Sigmoid colon (tissue), 7 donors: ENCODE data around the gene PHGDH. TPM values are rescaled to one million over a fixed set of nuclear protein-coding genes. Genes with fewer than 3 reads are reported as not detected.

Experiments
- DNase-seq: peaks from one replicate; pipeline ENCODE4 v3.0.0-alpha.2; 2019
- H3K27ac ChIP-seq, 4 donors: fragments of 200-600 bp; sonication (generic); one replicate each; pipeline ENCODE4 v1.5.1; 2016 to 2019; ENCODE audit warnings: mild to moderate bottlenecking in 1 of 4
- H3K27me3 ChIP-seq, 3 donors: fragments of 200-600 bp; sonication (generic); one replicate each; pipeline ENCODE4 v1.5.1; 2019; ENCODE audit warnings: mild to moderate bottlenecking in 1 of 3
- H3K36me3 ChIP-seq, 4 donors: fragments of 200-600 bp; sonication (generic); one replicate each; pipeline ENCODE4 v1.5.1; 2016 to 2019
- H3K4me1 ChIP-seq, 4 donors: fragments of 200-600 bp; sonication (generic); one replicate each; pipeline ENCODE4 v1.5.1; 2017 to 2019
- H3K4me3 ChIP-seq, 4 donors: fragments of 200-600 bp; sonication (generic); one replicate each; pipeline ENCODE4 v1.5.1; 2017 to 2019; ENCODE audit warnings: mild to moderate bottlenecking in 2 of 4, moderate library complexity in 1 of 4
- H3K9me3 ChIP-seq, 4 donors: fragments of 200-600 bp in 3 of 4; sonication (generic) in 3 of 4; one replicate each; pipeline versions ENCODE4 v1.5.1 to v1.6.1; 2013 to 2019
- EP300 ChIP-seq, 4 donors: sonication (generic); formaldehyde crosslinking; IDR thresholded peaks; one replicate each; pipeline ENCODE4 v1.6.1; 2017; ENCODE audit warnings: antibody characterized with exemption in 4 of 4
- POLR2A ChIP-seq, 2 donors: fragments of 450-650 bp; IDR thresholded peaks; one replicate each; pipeline ENCODE4 v1.6.1; 2016; ENCODE audit warnings: antibody characterized with exemption in 2 of 2, mild to moderate bottlenecking in 2 of 2, moderate library complexity in 2 of 2
- POLR2AphosphoS5 ChIP-seq, 4 donors: sonication (generic); formaldehyde crosslinking; IDR thresholded peaks; one replicate each; pipeline ENCODE4 v1.6.1; 2017; ENCODE audit warnings: antibody characterized with exemption in 4 of 4
- WGBS, 2 donors: extraction: QIAGEN DNeasy Blood & Tissue Kit; methylation state at CpG; one replicate each; pipeline ENCODE4 v1.1.7; 2013; 5-methylcytosine and 5-hydroxymethylcytosine counted together
- intact Hi-C: fragments of 100-400 bp; cut with DNase I; formaldehyde crosslinking; loops from one replicate; pipeline ENCODE4 v1.15.1; 2023
- polyA plus RNA-seq, 3 donors: library from polyadenylated mRNA; stranded (reverse); fragments of 200-250 nt; gene quantifications; one replicate each; pipeline ENCODE4 v1.2.3, GENCODE V29; 2013
- total RNA-seq, 4 donors: library from RNA; depleted of rRNA; stranded (reverse); fragments of >200 nt; gene quantifications; one replicate each; pipeline ENCODE4 v1.1.0, GENCODE V29; 2016
- TF ChIP-seq, protein P1 (sequence below), 4 experiments: fragments of 450-650 bp in 3 of 4; fragments of 200-600 bp in 1 of 4; IDR thresholded peaks; one replicate each; pipeline ENCODE4 v1.5.1; 2016 to 2019; ENCODE audit warnings: antibody characterized with exemption in 4 of 4, mild to moderate bottlenecking in 3 of 4, moderate library complexity in 2 of 4
- donor health status: healthy with polysubstance abuse.
- donor health status: Bipolar disorder and iron deficiency.
- donor health status: healthy.

The PHGDH gene
- total and polyA plus RNA-seq, 7 donors, result 3.9 to 37.7 (median 22.0) TPM

DNA sequence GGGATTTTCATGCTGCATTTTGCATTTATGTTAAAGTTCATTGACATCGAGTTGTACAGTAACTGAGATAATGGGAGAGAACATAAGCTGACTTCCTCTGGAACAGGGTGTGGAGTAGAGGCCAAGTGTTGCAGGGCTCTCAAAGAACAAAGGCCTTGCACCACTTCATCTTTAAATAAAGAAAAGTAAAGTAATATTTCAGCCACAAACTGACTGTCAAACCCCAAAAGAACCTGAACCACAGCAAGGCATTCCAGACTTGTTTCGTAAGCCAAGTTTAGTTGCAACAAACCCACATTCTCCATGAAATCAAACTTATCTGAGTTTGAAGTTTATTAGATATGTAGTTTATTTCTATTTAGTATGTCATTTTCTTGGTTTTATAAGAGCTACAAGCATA, 76.0 kb downstream of the PHGDH start:
- H3K9me3 ChIP-seq, result no peaks in the 10 kb centered on the region
- H3K4me1 ChIP-seq, result peaks cover 0 to 26% (median 15%) of the 10 kb centered on the region in 4 donors
- 12 to 53% methylated on average over 2 of the region's 2 CpGs for WGBS, 2 donors
- no peak for TF ChIP-seq EP300 (IDR thresholded peaks at IDR 0.05)
- no peak for TF ChIP-seq POLR2A (IDR thresholded peaks at IDR 0.05)
- TF ChIP-seq POLR2AphosphoS5 (IDR thresholded peaks at IDR 0.05), result no peak
- TF ChIP-seq, protein P1, sequence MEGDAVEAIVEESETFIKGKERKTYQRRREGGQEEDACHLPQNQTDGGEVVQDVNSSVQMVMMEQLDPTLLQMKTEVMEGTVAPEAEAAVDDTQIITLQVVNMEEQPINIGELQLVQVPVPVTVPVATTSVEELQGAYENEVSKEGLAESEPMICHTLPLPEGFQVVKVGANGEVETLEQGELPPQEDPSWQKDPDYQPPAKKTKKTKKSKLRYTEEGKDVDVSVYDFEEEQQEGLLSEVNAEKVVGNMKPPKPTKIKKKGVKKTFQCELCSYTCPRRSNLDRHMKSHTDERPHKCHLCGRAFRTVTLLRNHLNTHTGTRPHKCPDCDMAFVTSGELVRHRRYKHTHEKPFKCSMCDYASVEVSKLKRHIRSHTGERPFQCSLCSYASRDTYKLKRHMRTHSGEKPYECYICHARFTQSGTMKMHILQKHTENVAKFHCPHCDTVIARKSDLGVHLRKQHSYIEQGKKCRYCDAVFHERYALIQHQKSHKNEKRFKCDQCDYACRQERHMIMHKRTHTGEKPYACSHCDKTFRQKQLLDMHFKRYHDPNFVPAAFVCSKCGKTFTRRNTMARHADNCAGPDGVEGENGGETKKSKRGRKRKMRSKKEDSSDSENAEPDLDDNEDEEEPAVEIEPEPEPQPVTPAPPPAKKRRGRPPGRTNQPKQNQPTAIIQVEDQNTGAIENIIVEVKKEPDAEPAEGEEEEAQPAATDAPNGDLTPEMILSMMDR (IDR thresholded peaks at IDR 0.05), result no peak
- H3K27me3 ChIP-seq, result no peaks in the 10 kb centered on the region
- no peak overlapping the region for H3K4me3 ChIP-seq
- intact Hi-C loops, result no loop called here
- no peak overlapping the region for H3K27ac ChIP-seq
- DNase-seq, result no peak
- H3K36me3 ChIP-seq, result no peaks in the 10 kb centered on the region

DNA sequence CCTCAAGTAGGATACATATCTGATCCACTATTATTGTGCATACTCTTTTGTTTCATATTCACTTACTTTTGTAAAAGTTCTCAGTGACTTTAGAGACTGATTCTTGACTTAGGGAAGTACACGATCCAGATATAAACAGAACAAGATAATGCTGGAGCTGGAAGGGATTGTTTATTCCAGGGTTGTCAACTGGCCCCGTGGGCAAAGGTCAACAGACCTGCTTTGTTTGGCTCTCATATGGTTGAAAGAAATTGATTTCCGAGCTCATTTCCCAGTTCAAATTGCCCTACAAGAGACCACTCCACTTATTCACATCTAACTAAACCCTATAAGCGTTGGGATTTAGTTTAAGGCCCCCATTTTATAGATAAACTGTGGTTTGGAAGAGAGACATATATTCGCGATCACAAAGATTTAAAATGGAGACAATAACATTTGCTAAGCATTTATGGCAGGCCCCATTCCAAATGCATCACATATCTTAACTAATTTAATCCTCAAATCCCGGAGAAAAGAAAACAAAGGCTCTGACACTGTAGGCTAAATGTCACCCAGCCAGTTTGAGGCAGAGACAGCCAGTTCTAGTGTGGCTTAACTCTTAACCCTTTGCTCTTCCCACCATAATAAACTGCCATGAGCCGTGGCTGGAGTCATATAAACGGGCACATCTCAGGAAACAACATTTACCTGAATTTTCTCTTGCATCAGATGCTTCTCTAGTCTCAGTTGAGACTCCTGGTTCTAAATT, 78.9 kb downstream of the PHGDH start:
- Histone ChIP-seq H3K9me3 (no peaks in the 10 kb centered on the region), H3K27ac (no peak overlapping the region), H3K27me3 (no peaks in the 10 kb centered on the region), H3K4me3 (no peak overlapping the region), H3K4me1 (peaks cover 0 to 27% (median 25%) of the 10 kb centered on the region in 4 donors), H3K36me3 (no peaks in the 10 kb centered on the region)
- DNase-seq, result no peak
- WGBS, 2 donors, result 10 to 57% methylated on average over 9 of the region's 9 CpGs
- intact Hi-C loops, result no loop called here
- TF ChIP-seq POLR2A (IDR thresholded peaks at IDR 0.05), result no peak
- TF ChIP-seq EP300 (IDR thresholded peaks at IDR 0.05), result no peak
- TF ChIP-seq POLR2AphosphoS5 (IDR thresholded peaks at IDR 0.05), result no peak
- TF ChIP-seq, protein P1 (IDR thresholded peaks at IDR 0.05), result no peak

DNA sequence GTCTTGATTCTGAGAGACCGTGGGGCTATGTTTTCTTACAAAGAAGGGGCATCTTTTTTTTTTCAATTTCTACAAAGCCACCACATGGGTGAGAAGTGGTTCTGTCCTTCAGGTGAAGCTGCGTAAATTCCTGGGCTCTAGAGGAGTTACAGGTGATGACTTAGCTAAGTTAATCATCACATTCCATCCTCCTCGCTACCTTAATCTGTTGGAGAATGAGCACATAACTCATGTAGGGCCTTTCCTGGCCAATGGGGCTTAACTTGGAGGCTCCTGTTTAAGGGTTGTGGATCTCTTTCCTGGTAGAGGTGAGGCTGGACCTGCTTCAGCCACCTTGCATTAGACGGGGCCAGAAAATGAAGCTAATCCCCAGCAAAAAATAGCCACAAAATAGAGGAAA, 79.6 kb downstream of the PHGDH start:
- no peak for TF ChIP-seq EP300 (IDR thresholded peaks at IDR 0.05)
- TF ChIP-seq POLR2A (IDR thresholded peaks at IDR 0.05), result no peak
- TF ChIP-seq POLR2AphosphoS5 (IDR thresholded peaks at IDR 0.05), result no peak
- TF ChIP-seq, protein P1 (IDR thresholded peaks at IDR 0.05), result no peak
- WGBS, 2 donors, result 57 to 92% methylated on average over 4 of the region's 4 CpGs
- Histone ChIP-seq H3K27ac (no peak overlapping the region), H3K36me3 (no peaks in the 10 kb centered on the region), H3K9me3 (no peaks in the 10 kb centered on the region), H3K4me1 (peaks cover 0 to 33% (median 30%) of the 10 kb centered on the region in 4 donors), H3K4me3 (no peak overlapping the region), H3K27me3 (no peaks in the 10 kb centered on the region)
- no peak for DNase-seq
- intact Hi-C loops, result no loop called here

Other genes starting within 250 kb of the PHGDH start
- not detected for gene HSD3B1, start 204.7 kb upstream of the PHGDH start, total RNA-seq
- gene HSD3B1, start 204.7 kb upstream of the PHGDH start, polyA plus RNA-seq, result under 1 TPM in 1 of 3 donors, not detected in 2; 0.06 TPM
- 1 to 10 TPM; 2.4 to 6.6 (median 4.4) TPM for gene ZNF697, start 63.7 kb upstream of the PHGDH start, total RNA-seq
- gene ZNF697, start 63.7 kb upstream of the PHGDH start, polyA plus RNA-seq, result 1 to 10 TPM in 1 of 3 donors, under 1 TPM in 2; 0.60 to 1.2 (median 0.69) TPM
- 1 to 10 TPM in 1 of 4 donors, not detected in 3; 2.8 TPM for gene HMGCS2, start 57.0 kb downstream of the PHGDH start, total RNA-seq
- gene HMGCS2, start 57.0 kb downstream of the PHGDH start, polyA plus RNA-seq, result 100 to 1,000 TPM in 2 of 3 donors, 10 to 100 TPM in 1; 53.9 to 607 (median 276) TPM
- not detected for gene REG4, start 99.5 kb downstream of the PHGDH start, total RNA-seq
- 10 to 100 TPM; 10.4 to 80.8 (median 13.2) TPM for gene REG4, start 99.5 kb downstream of the PHGDH start, polyA plus RNA-seq
- not detected for gene ADAM30, start 184.6 kb downstream of the PHGDH start, total RNA-seq
- not detected for gene ADAM30, start 184.6 kb downstream of the PHGDH start, polyA plus RNA-seq